GM18517 (cell line): Measurements from ENCODE around the gene KIRREL3.
A peak's percentile ranks its signal among the peaks of the same experiment; 100 is the strongest.

ENCODE experiments used
- ATAC-seq: cut with Tn5 transposase; IDR thresholded peaks from one replicate; pipeline ENCODE4 v1.9.1; 2021; ENCODE audit warnings: mild to moderate bottlenecking, moderate library complexity; ENCODE audit not compliant: unreplicated experiment

Gene KIRREL3

GRCh38 chr11:126482586-126483108, 517.9 kb downstream of the KIRREL3 start:
- ATAC-seq: no peak

DNA sequence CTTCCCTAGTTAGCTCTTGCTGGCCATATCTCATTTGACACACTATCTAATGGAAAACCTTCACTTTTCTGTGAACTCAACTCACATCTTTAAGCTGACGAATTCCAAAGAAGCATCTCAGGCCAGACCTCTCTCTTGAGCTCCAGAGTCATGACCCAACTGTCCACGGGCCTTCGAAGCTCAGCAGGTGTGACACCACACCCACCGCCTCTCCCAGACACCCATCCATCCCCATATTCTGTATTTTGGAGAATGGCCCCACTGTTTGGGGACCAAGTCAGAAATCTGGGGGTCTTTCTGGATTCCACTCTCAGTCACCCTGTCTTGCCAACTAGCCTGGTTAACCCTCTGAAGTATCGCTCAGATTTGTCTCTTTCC, 519.3 kb downstream of the KIRREL3 start:
- ATAC-seq: no peak

DNA sequence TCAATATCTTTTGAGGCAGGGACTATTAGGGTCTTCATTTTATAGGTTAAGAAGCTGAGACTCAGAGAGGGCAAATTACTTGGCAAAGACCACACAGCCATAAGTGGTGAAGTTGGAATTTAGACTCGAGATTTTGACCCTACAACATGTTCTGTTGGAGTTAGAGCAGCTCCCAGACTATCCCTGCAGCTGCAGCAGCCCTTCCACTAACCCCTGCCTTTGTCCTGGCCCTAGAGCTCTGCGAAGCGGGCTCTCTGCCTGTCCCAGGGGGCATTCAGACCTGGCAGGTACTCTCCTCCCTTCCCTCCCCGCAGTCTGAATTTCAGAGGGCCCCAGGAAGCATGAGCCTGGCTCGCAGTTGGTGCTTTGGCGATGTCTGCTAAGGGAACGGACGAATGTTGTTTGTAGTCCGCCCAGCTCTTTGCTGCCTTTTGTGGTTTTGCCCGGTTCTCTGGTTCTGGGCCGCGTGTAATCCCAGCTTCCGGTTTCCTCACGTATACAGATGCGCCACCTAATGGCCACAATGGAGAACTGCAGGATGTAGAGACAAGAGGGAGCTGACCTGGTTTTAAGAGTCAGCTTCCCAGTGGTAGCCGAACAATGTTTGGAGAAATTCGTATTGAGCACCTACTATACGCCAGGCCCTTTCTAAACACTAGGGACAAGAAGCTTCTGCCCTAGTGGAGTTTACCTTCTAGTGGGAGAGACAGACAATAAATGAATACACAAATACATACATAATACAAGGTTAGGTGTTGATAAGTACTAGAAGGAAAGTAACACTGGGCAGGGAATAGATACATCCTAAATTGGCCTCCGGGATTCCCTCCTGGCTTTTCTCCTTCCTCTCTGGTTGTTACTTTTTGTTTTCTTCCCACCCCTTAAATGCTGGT, 519.9 kb downstream of the KIRREL3 start:
- peak; percentile 74 for ATAC-seq

DNA sequence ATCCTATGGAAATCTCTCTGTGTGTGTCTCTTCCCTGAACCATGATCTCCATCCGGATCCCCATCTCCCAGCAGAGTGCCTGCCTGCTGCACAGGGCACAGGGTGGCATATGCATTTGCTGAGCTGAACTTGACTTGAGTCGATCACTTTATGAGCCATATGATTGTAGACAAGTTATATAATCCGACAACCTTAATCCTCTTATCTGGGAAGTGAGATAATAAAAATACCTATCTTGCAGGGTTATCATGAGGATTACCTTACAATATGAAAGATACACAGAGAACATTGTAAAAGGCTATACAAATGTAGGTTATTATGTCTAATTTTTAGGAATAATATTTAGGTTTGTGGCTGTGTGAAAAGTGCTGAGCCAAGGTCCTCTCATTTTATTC, 520.6 kb downstream of the KIRREL3 start:
- no peak for ATAC-seq

DNA sequence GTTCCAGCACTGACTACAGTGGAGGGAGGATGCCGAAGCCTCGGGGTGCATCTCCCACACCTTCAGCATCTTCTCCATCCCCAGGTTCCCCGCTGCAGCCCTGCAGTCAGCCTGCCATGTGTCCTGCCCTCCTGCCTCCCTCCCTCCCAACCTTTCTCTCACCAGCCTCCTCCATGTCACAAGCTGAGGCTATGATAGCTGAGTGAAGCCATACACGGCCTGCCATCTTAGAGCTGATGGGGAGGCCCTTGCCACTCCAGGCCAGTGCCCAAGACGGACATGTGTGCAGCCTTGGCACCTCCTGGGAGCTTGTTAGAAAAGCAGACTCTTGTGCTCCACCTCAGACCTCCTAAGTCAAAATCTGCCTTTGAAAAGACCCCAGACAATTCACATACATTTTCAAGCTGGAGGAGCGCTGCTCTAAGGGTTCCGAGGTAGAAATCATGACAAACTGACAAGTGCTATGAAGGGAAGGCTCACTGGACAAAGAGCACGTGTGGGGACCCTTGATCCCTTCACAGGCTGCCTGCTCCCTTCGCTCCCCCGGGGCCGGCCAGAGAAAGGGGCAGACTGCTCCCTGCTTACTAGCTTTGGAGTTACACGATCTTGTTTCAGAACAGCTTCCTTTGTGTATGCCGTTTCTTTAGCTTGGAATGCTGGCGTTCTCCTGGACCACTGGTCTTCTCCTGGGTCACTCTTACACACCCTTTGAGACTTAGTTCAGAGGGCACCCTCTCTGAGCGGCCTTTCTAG, 521.2 kb downstream of the KIRREL3 start:
- no peak for ATAC-seq

- no peak for ATAC-seq
Observed at GRCh38 chr11:126478466-126478865, 522.1 kb downstream of the KIRREL3 start.

DNA sequence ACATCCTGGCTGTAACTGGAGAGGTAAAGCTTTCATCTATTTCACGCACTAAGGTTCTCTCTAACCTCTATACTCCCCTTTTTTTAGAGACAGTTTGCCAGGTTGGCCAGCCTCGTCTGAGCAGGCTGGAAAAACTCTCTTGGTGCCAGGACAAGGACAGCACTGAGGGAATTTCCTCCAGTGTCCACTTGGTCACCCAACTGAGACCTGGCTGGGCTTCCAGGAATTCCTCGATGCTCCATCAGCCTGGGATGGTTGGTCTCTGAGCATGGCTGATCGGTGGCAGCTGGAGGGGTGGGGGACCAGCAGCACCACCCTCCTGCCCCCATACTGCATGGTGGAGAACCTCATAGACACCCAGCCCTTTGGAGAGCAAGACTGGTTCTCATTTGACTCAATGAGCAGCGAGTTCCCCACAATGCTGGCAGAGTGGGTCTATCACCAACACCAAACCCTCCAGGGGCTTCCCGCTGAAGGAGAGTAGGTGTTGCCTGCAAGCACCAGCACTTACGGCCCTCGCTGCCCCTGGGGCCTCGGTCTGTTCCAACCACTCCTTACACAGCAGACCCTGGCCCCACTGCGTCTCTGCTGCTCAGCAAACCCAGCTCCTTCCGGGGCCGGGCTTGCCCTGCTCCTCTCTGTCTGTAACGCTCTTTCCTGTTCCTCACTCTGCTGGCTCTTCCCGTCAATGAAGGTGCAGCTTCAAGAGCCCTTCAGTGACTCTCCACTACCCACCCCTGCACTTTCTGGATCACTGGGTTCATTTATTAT, 522.9 kb downstream of the KIRREL3 start:
- ATAC-seq: no peak

- ATAC-seq: no peak
Observed at GRCh38 chr11:126476977-126477376, 523.6 kb downstream of the KIRREL3 start.

DNA sequence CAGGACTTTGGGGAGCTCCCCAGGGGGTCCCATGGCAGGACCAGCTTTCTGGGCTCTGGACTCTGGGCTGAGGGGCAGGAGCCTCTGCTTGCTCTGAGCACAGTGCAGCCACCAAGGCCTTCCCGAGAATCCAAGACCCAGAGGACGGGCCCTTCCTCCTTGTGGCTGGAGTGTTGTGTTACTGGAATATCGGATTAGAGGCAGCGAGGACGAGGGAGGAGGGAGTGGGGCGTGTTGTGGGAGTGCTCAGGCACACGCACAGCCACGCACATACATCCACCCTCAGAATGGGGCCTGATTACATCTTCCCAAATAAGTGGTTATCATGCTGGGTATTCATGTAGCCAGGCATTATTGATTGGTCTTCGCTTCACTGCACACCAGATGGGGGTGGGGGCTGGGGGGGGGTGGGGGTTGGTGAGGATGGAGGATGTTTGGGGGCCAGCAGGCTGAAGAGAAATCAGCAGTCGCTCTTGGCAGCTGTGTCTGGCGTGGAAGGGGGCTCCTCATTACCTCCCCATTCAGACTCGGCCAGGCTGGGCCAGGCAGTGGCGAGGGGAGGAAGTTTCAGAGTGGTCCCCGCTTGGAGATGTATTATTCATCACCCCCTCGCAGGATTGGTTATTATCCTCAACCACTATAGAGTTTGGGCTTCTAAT, 524.2 kb downstream of the KIRREL3 start:
- ATAC-seq: no peak

DNA sequence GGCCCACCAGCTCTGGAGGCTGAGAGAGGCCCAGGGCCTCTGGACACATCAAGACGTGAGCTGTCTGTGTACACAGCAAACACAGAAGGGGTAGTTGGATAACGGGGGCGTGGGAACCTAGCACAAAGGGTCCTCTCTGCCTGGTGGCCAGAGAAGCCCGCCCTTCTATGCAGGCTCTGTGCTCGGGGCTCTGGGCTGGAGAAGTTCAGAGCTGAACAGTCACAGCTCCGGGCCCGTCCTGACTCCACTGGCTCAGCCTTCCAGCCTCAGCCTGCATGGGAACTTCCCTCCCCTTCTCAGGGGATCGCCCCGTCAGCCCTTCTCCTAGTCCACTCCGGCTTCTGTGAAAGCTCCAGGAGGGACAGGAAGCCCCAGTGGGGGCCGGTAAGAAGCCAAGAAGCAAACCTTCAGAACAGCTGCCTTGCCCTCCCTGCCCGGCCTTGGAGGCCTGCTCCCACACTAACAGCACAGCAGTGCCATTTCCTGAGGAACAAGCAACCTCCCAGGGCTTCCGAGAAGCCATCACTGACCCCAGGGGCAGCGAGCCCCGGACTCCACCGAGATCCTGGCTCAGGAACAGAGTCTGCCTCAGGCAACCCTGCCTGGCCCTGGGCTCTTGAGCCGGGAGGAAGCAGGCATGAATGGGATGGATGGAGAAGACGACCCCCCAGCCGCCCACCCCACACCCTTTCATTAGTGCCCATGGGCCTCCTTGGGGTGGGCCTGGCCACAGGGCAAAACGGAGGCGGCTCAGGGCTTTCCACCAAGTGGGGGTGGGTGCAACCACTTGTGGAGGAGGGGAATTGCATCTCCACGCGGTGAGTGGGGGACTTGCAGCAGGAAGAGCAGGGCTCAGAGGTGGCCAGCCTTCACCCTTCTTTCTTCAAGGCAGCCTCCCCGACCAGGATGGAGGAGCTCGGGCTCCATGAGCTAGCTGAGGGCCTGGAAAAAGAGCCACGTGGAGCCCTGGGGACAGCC, 525.3 kb downstream of the KIRREL3 start:
- no peak for ATAC-seq

DNA sequence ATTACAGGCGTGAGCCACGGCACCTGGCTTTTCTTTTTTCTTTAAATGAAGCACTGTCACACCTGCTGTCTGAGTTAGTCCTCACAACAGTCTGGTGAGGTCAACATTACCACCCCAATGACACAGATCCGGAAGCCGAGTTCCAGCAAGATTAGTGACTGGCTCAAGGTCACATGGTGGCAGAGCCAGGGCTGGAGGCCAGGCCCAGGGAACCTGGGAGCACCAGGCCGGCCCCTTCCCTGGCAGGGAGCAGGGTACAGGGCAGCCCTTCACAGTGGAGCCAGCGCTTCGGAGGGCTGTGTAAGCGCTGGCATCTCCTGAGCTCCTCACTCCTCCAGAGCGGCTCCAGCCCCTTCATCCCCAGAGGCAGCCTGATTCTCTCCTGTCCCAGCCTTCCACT, 526.4 kb downstream of the KIRREL3 start:
- no peak for ATAC-seq

DNA sequence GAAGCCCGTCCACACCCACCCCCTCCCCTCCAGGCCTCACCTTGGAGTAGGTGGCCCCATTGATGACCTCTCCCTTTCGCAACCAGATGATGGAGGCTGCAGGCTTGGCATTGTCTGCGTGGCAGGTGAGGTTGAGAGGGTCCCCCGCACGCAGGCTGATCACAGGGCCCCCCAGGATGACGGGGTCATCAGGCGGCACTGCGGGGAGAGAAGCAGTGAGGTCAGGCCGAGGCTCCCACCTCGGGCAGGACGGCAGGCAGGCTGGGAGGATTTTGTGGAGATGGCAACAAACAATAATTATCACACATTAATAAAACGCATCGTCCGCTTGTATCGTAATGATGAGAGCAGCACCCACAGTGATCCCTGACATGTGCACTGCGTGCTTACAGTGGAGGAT, 527.3 kb downstream of the KIRREL3 start:
- no peak for ATAC-seq

DNA sequence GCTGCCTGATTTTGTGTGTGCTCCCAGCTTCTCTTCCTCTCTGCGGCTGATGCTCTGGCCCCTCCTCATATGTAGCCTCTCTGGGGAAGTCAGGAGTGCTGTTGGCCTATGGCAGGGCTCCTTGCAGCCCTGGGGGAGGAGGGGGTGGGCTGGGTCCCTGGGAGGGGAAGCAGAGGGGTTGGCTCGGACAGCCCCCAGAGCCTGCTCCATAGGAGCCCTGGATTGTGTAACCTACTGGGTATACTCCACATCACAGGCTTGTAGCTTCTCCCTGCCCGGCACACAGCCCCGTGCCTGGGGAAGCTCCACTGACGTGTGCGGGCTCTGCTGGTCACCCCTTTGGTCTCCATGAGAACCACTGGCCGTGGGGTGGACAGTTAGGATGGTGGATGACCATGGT, 531.3 kb downstream of the KIRREL3 start:
- ATAC-seq: no peak

GRCh38 chr11:126468102-126468521, 532.5 kb downstream of the KIRREL3 start:
- ATAC-seq: no peak

GRCh38 chr11:126467471-126467870, 533.1 kb downstream of the KIRREL3 start:
- ATAC-seq: no peak

DNA sequence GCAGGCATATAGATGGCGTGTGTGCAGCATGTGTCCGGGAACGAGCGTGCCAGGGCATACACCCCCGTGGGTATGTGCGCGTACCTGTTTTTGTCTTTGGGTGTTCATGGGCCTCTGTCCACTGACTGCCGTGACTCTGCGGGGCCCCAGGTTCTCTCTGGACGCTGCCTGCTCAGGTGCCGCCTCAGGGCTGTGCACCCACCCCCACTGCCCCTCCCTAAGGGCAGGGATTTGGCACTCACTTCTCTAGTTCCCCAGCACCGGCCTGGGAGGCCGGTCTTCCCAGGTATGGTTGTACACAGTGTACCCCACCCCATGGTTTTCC, 533.6 kb downstream of the KIRREL3 start:
- ATAC-seq: no peak

GRCh38 chr11:126466236-126467045, 534.1 kb downstream of the KIRREL3 start:
- ATAC-seq: peak; percentile 10

- ATAC-seq: peak; percentile 93
Observed at GRCh38 chr11:126465573-126466188, 534.9 kb downstream of the KIRREL3 start.
